H1 (cell line): ENCODE results near the gene CACNA1C. TPM values are rescaled to one million over a fixed set of nuclear protein-coding genes. Genes with fewer than 3 reads are reported as not detected.

Experiments
- CTCF ChIA-PET: fragments of 300-600 bp; sonication (Branson Sonifier 250); formaldehyde crosslinking; loops from one replicate; lab custom pipeline; 2021; ENCODE audit not compliant: partially characterized antibody; lab: Charles Lee
- POLR2A ChIA-PET: fragments of 300-600 bp; sonication (Branson Sonifier 250); formaldehyde crosslinking; loops from one replicate; lab custom pipeline; 2021; ENCODE audit warnings: inconsistent platforms; ENCODE audit not compliant: partially characterized antibody; lab: Charles Lee
- DNase-seq, 2 experiments: peaks; one replicate each; pipeline versions ENCODE4 v3.0.0 to v3.0.0-alpha.2; 2010 to 2022; ENCODE audit warnings: low spot score in 2 of 2, low read depth in 1 of 2, mixed read lengths in 1 of 2
- FAIRE-seq: peaks from 2 replicates; lab custom pipeline; 2011; peaks lifted over from hg19 to GRCh38; lab: Jason Lieb, UNC
- H2AFZ ChIP-seq: 2 replicates; pipeline ENCODE4 v1.8.1; 2012; ENCODE audit warnings: low read length, inconsistent platforms
- H2AK5ac ChIP-seq: 2 replicates; pipeline ENCODE4 v1.6.1; 2013; ENCODE audit warnings: low read depth, low read length
- H2BK120ac ChIP-seq: replicated peaks from 2 replicates; pipeline ENCODE3; 2013; ENCODE audit warnings: low read depth, low read length, inconsistent platforms
- H2BK12ac ChIP-seq: 2 replicates; pipeline ENCODE4 v1.6.1; 2013; ENCODE audit warnings: low read depth, low read length
- H2BK15ac ChIP-seq: 2 replicates; pipeline ENCODE4 v1.6.1; 2013; ENCODE audit warnings: low read length
- H2BK20ac ChIP-seq: 2 replicates; pipeline ENCODE4 v1.6.1; 2013; ENCODE audit warnings: low read length
- H2BK5ac ChIP-seq: 2 replicates; pipeline ENCODE4 v1.6.1; 2013; ENCODE audit warnings: low read depth, low read length
- H3K14ac ChIP-seq: 2 replicates; pipeline ENCODE4 v1.6.1; 2013; ENCODE audit warnings: inconsistent platforms; ENCODE audit not compliant: insufficient read length
- H3K18ac ChIP-seq: 2 replicates; pipeline ENCODE4 v1.6.1; 2013; ENCODE audit warnings: low read length; ENCODE audit errors: extremely low read depth
- H3K23ac ChIP-seq: 2 replicates; pipeline ENCODE4 v1.6.1; 2013; ENCODE audit warnings: inconsistent platforms; ENCODE audit not compliant: insufficient read length
- H3K23me2 ChIP-seq: 2 replicates; pipeline ENCODE4 v1.6.1; 2013; ENCODE audit warnings: low read depth, low read length
- H3K27ac ChIP-seq: 2 replicates; pipeline ENCODE4 v1.6.1; 2011; ENCODE audit warnings: low read depth, low read length, inconsistent platforms
- H3K27me3 ChIP-seq, 4 experiments: replicated peaks in 1 of 4; 1 replicate in 1 of 4; 2 replicates in 3 of 4; pipeline versions ENCODE4 v1.6.1 to v1.8.1; 2011 to 2013; ENCODE audit warnings: low read length in 3 of 4, mild to moderate bottlenecking in 3 of 4, inconsistent platforms in 2 of 4, mixed read lengths in 2 of 4, moderate library complexity in 1 of 4; ENCODE audit not compliant: control insufficient read depth in 3 of 4, insufficient read depth in 3 of 4; ENCODE audit errors: extremely low read depth in 1 of 4
- H3K36me3 ChIP-seq, 4 experiments: 2 replicates each; pipeline versions ENCODE4 v1.6.1 to v1.8.1; 2011 to 2013; ENCODE audit warnings: mild to moderate bottlenecking in 4 of 4, low read length in 3 of 4, moderate library complexity in 2 of 4, control low read depth in 1 of 4, inconsistent platforms in 1 of 4; ENCODE audit not compliant: insufficient read depth in 4 of 4, control insufficient read depth in 2 of 4
- H3K4ac ChIP-seq: replicated peaks from 2 replicates; pipeline ENCODE3; 2013; ENCODE audit warnings: low read length, low read depth, mixed read lengths, inconsistent platforms; ENCODE audit not compliant: insufficient read length
- H3K4me1 ChIP-seq, 4 experiments: replicated peaks in 1 of 4; 1 replicate in 1 of 4; 2 replicates in 3 of 4; pipeline versions ENCODE4 v1.6.1 to v1.8.1; 2011 to 2013; ENCODE audit warnings: low read length in 3 of 4, inconsistent platforms in 2 of 4, mixed read lengths in 1 of 4; ENCODE audit not compliant: insufficient read depth in 4 of 4, control insufficient read depth in 3 of 4
- H3K4me2 ChIP-seq, 2 experiments: 2 replicates each; pipeline versions ENCODE4 v1.6.1 to v1.8.1; 2011 to 2013; ENCODE audit warnings: low read depth in 2 of 2, low read length in 2 of 2, control low read depth in 1 of 2, inconsistent platforms in 1 of 2, mild to moderate bottlenecking in 1 of 2; ENCODE audit not compliant: insufficient read depth in 1 of 2
- H3K4me3 ChIP-seq, 4 experiments: fragments of 200-600, 300-600 bp in 1 of 4; sonication (generic), shearing (Covaris generic), sonication (Bioruptor Twin) in 1 of 4; 2 replicates each; pipeline versions ENCODE4 v1.5.1 to v1.8.1; 2011 to 2016; ENCODE audit warnings: low read length in 4 of 4, low read depth in 3 of 4, control low read depth in 2 of 4, inconsistent platforms in 2 of 4, mild to moderate bottlenecking in 2 of 4, mixed read lengths in 1 of 4, moderate library complexity in 1 of 4; ENCODE audit not compliant: insufficient read depth in 2 of 4; ENCODE audit errors: extremely low read depth in 1 of 4
- H3K56ac ChIP-seq: replicated peaks from 2 replicates; pipeline ENCODE3; 2013; ENCODE audit warnings: low read depth, mild to moderate bottlenecking, mixed read lengths, low read length, inconsistent platforms; ENCODE audit not compliant: insufficient read length
- H3K79me1 ChIP-seq: 2 replicates; pipeline ENCODE4 v1.6.1; 2013; ENCODE audit warnings: low read depth, low read length, control low read depth
- H3K79me2 ChIP-seq, 2 experiments: 2 replicates each; pipeline versions ENCODE4 v1.6.1 to v1.8.1; 2012 to 2013; ENCODE audit warnings: low read length in 2 of 2, mild to moderate bottlenecking in 2 of 2, inconsistent platforms in 1 of 2; ENCODE audit not compliant: insufficient read depth in 2 of 2, control insufficient read depth in 1 of 2
- H3K9ac ChIP-seq, 4 experiments: replicated peaks in 1 of 4; 1 replicate in 1 of 4; 2 replicates in 3 of 4; pipeline versions ENCODE4 v1.6.1 to v1.8.1; 2011 to 2013; ENCODE audit warnings: low read depth in 3 of 4, low read length in 3 of 4, control low read depth in 2 of 4, mild to moderate bottlenecking in 2 of 4, moderate library complexity in 2 of 4, inconsistent platforms in 1 of 4; ENCODE audit errors: extremely low read depth in 1 of 4
- H3K9me3 ChIP-seq, 2 experiments: 2 replicates each; pipeline versions ENCODE4 v1.6.1 to v1.8.1; 2012 to 2013; ENCODE audit warnings: mild to moderate bottlenecking in 2 of 2, moderate library complexity in 2 of 2, control low read depth in 1 of 2, inconsistent platforms in 1 of 2, low read depth in 1 of 2, low read length in 1 of 2, mixed read lengths in 1 of 2; ENCODE audit not compliant: insufficient read depth in 2 of 2
- H4K20me1 ChIP-seq, 2 experiments: replicated peaks in 1 of 2; 2 replicates each; pipeline versions ENCODE3 to v1.8.1; 2011 to 2013; ENCODE audit warnings: inconsistent platforms in 2 of 2, low read length in 2 of 2, mild to moderate bottlenecking in 1 of 2; ENCODE audit not compliant: insufficient read depth in 2 of 2, control insufficient read depth in 1 of 2
- H4K5ac ChIP-seq: 2 replicates; pipeline ENCODE4 v1.6.1; 2013; ENCODE audit warnings: low read length, low read depth, mixed read lengths, inconsistent platforms; ENCODE audit not compliant: insufficient read length
- H4K8ac ChIP-seq: 2 replicates; pipeline ENCODE4 v1.8.0; 2013; ENCODE audit warnings: mild to moderate bottlenecking, moderate library complexity, low read length, inconsistent platforms; ENCODE audit not compliant: insufficient read depth; ENCODE audit errors: extremely low read depth
- H4K91ac ChIP-seq: replicated peaks from 2 replicates; pipeline ENCODE3; 2013; ENCODE audit warnings: low read length, mixed read lengths, inconsistent platforms; ENCODE audit not compliant: insufficient read length
- CBX8 ChIP-seq: fragments of 300-800, 300-1000 bp; sonication (generic); IDR thresholded peaks from 2 replicates; pipeline ENCODE4 v1.7.1; 2016; ENCODE audit warnings: low read depth, low read length, borderline replicate concordance
- CREB1 ChIP-seq: IDR thresholded peaks from 2 replicates; pipeline ENCODE4 v1.6.1; 2012; ENCODE audit warnings: inconsistent platforms
- HDAC6 ChIP-seq: IDR thresholded peaks from one replicate; pipeline ENCODE4 v1.7.1; 2012; ENCODE audit warnings: low read depth, mild to moderate bottlenecking, inconsistent platforms, low read length, moderate library complexity
- RFX5 ChIP-seq: IDR thresholded peaks from 2 replicates; pipeline ENCODE4 v1.6.1; 2011; ENCODE audit warnings: low read depth, low read length, improper control_type of control experiment, borderline replicate concordance
- SIRT6 ChIP-seq: IDR thresholded peaks from one replicate; pipeline ENCODE4 v1.7.1; 2012; ENCODE audit warnings: low read length, inconsistent platforms
- SP2 ChIP-seq: IDR thresholded peaks from 2 replicates; pipeline ENCODE4 v1.6.1; 2012; ENCODE audit warnings: mild to moderate bottlenecking, low read length, inconsistent platforms
- TEAD4 ChIP-seq: IDR thresholded peaks from 2 replicates; pipeline ENCODE4 v1.6.1; 2012; ENCODE audit warnings: low read depth, low read length, inconsistent platforms, mixed read lengths
- WGBS, 2 experiments: shearing (Covaris generic) in 1 of 2; methylation state at CpG; one replicate each; pipeline versions ENCODE4 v1.1.6 to v1.1.7; 2013 to 2015; ENCODE audit warnings: low lambda C conversion rate in 2 of 2, mixed read lengths in 2 of 2, inconsistent platforms in 1 of 2, low coverage in 1 of 2, missing lambda C conversion rate in 1 of 2; ENCODE audit not compliant: insufficient replicate concordance in 2 of 2, insufficient coverage in 1 of 2, insufficient read length in 1 of 2; ENCODE audit errors: extremely low coverage in 1 of 2, missing lambda C conversion rate in 1 of 2; 5-methylcytosine and 5-hydroxymethylcytosine counted together
- polyA plus RNA-seq, 7 experiments: library from polyadenylated mRNA; depleted of rRNA in 3 of 7; stranded (reverse) in 5 of 7; unstranded in 2 of 7; fragments of >200 nt in 5 of 7; fragments of 200-250 nt in 2 of 7; gene quantifications; 1 replicate in 5 of 7; 2 replicates in 1 of 7; 4 replicates in 1 of 7; pipeline versions ENCODE4 v1.2.1 to v1.2.3, GENCODE V29; 2011 to 2013; ENCODE audit warnings: missing spikeins in 2 of 7, mixed read lengths in 2 of 7
- total RNA-seq: library from RNA; stranded (reverse); fragmentation: NEBNext Ultra II Directional; extraction: Animal tissue kit (Norgen Biotek cat#: 25700); gene quantifications from 2 replicates; pipeline ENCODE4 v1.2.1, GENCODE V29; 2021

The CACNA1C gene
- total and polyA plus RNA-seq, 2 of the 8 experiments (the other 6 are each of a cell fraction or from before 2014, with no cell fraction given): 1.3 TPM

DNA sequence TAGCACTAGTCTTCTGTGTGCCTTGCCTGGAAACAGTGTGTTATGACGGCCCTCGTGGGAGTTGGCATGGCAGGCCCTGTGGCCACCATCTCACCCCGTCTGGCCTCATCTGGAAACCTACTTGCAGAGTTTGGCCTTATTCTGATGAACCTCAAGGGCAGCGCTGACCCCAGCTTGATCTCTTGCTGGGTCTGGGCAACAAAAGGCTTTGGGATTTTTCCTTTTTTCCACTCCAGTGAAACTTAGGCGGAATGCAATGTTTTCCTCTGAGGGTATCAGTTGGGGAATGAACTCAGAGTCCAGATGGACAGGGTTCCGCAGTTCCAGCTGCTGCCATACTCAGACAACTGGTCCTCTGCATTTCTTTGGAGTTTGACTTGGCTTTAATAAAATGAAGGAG, 15.9 kb downstream of the CACNA1C start:
- H3K79me1 ChIP-seq: no peaks in the 10 kb centered on the region; the same call in 1 of the 2 replicates
- whole genome bisulfite sequencing, 2 experiments: 91% methylated on average over 6 of the region's 6 CpGs; no CpG with 5 or more reads in 1 of the 2 experiments
- no peak overlapping the region for H2AK5ac ChIP-seq
- no peaks in the 10 kb centered on the region for H3K79me2 ChIP-seq
- H2BK5ac ChIP-seq: no peak overlapping the region
- H3K4me1 ChIP-seq: no peaks in the 10 kb centered on the region
- H3K27ac ChIP-seq: no peak overlapping the region
- H4K91ac ChIP-seq: no peak overlapping the region
- no peak overlapping the region for H3K4me3 ChIP-seq
- no peak overlapping the region for H3K56ac ChIP-seq
- no peak for FAIRE-seq
- H3K4ac ChIP-seq: no peak overlapping the region
- H3K18ac ChIP-seq: no peak overlapping the region
- H4K20me1 ChIP-seq: no peaks in the 10 kb centered on the region
- no peaks in the 10 kb centered on the region for H3K27me3 ChIP-seq
- no peak overlapping the region for H3K4me2 ChIP-seq
- CTCF ChIA-PET: interaction anchor here (5.4 to 16.3 kb wide), 2 partner anchors 11 to 218 kb away, joined by 33 to 252 read pairs; no protein-coding TSS in a partner anchor
- H2BK120ac ChIP-seq: no peak overlapping the region
- H3K9me3 ChIP-seq: peaks cover 3% of the 10 kb centered on the region in 2 experiments; a peak in 2 of 4 replicates
- H2BK15ac ChIP-seq: no peak overlapping the region
- no peak for TF ChIP-seq CREB1
- TF ChIP-seq CBX8: no peak
- TF ChIP-seq SP2: no peak
- TF ChIP-seq RFX5: no peak
- TF ChIP-seq HDAC6: no peak
- no peak for TF ChIP-seq SIRT6
- no peak for TF ChIP-seq TEAD4
- TF ChIP-seq, all 59 proteins: peak for 0
- H3K23me2 ChIP-seq: no peaks in the 10 kb centered on the region; the same call in 1 of the 2 replicates
- no peak overlapping the region for H2BK12ac ChIP-seq
- H4K5ac ChIP-seq: no peak overlapping the region
- no peak overlapping the region for H4K8ac ChIP-seq
- no peak overlapping the region for H2AFZ ChIP-seq
- no peak for DNase-seq
- H3K36me3 ChIP-seq: no peaks in the 10 kb centered on the region
- H2BK20ac ChIP-seq: no peak overlapping the region
- no peak overlapping the region for H3K9ac ChIP-seq
- POLR2A ChIA-PET: no interaction called here
- no peak overlapping the region for H3K23ac ChIP-seq
- no peak overlapping the region for H3K14ac ChIP-seq
